Choroid plexus epithelial cell (primary cell): ENCODE data around the gene TGFBR2.

ENCODE experiments used
- DNase-seq: peaks from one replicate; pipeline ENCODE4 v3.0.0-alpha.2; 2010; ENCODE audit warnings: low read depth
- H3K4me3 ChIP-seq: 2 replicates; pipeline ENCODE4 v1.5.1; 2011; ENCODE audit warnings: low read depth, mild to moderate bottlenecking, control low read depth, low read length, moderate library complexity
- TF ChIP-seq, protein P1 (sequence below): conservative IDR thresholded peaks from 2 replicates; pipeline ENCODE4 v1.5.1; 2011; ENCODE audit warnings: low read depth, mild to moderate bottlenecking, control low read depth, inconsistent platforms, low read length, moderate library complexity

Gene TGFBR2

DNA sequence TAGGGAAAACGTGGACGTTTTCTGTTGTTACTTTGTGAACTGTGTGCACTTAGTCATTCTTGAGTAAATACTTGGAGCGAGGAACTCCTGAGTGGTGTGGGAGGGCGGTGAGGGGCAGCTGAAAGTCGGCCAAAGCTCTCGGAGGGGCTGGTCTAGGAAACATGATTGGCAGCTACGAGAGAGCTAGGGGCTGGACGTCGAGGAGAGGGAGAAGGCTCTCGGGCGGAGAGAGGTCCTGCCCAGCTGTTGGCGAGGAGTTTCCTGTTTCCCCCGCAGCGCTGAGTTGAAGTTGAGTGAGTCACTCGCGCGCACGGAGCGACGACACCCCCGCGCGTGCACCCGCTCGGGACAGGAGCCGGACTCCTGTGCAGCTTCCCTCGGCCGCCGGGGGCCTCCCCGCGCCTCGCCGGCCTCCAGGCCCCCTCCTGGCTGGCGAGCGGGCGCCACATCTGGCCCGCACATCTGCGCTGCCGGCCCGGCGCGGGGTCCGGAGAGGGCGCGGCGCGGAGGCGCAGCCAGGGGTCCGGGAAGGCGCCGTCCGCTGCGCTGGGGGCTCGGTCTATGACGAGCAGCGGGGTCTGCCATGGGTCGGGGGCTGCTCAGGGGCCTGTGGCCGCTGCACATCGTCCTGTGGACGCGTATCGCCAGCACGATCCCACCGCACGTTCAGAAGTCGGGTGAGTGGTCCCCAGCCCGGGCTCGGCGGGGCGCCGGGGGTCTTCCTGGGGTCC, at the start of gene TGFBR2:
TGFBR2 (plus strand) TSS at position 301 of the 731 bp plus-strand sequence; CDS start at position 584, 283 bp downstream.
- TF ChIP-seq, protein P1, sequence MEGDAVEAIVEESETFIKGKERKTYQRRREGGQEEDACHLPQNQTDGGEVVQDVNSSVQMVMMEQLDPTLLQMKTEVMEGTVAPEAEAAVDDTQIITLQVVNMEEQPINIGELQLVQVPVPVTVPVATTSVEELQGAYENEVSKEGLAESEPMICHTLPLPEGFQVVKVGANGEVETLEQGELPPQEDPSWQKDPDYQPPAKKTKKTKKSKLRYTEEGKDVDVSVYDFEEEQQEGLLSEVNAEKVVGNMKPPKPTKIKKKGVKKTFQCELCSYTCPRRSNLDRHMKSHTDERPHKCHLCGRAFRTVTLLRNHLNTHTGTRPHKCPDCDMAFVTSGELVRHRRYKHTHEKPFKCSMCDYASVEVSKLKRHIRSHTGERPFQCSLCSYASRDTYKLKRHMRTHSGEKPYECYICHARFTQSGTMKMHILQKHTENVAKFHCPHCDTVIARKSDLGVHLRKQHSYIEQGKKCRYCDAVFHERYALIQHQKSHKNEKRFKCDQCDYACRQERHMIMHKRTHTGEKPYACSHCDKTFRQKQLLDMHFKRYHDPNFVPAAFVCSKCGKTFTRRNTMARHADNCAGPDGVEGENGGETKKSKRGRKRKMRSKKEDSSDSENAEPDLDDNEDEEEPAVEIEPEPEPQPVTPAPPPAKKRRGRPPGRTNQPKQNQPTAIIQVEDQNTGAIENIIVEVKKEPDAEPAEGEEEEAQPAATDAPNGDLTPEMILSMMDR = no peak
- H3K4me3 ChIP-seq = peak within 1 kb of the TSS; percentile 91
- DNase-seq = peak; percentile 99

DNA sequence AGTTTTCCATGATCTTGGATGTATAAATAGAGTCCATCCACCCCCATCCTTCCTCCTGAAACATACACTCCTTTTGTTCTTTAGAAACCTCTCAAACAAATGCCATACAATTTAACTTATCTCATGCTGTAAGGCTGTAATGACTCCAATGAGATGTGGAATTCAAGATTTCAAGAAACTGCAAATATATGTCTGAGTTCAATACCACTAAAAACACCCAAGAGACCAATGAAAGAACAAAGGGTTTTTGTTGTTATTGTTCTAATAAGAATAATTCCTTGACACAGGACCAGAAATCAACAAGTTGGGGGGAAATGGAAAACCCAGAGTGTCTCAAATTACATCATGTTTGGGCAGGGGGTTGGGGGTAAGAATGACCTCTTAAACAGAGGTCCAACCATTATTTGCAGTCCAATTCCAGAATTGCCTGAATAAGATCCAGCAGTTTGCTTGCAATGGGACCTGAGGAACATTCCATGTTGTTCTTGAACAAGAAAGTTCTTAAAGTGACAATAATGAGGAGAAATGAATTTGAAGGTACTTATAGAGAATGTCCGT, 48.6 kb upstream of the TGFBR2 start:
- TF ChIP-seq, protein P1 = no peak
- DNase-seq = no peak
- H3K4me3 ChIP-seq = no peak overlapping the region

DNA sequence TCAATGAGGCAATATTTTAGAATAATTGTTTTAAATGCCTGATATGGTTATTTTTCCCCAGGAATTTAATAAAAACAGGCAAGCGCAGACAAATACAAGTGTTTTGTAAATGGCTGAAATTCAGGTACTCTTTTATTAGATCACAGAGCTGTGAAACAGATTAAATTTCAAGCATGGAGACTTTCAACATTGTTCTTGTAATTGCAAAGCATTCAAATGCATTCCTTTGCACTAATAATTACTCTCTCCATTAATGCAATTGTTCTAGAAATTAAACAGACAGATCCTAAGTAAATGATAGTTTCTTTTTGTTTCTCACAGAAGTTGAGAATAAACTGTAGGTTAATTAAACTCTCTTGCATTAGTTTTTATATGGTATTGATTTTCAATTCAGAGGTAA, 42.4 kb upstream of the TGFBR2 start:
- DNase-seq = no peak
- TF ChIP-seq, protein P1 = no peak
- H3K4me3 ChIP-seq = no peak overlapping the region

DNA sequence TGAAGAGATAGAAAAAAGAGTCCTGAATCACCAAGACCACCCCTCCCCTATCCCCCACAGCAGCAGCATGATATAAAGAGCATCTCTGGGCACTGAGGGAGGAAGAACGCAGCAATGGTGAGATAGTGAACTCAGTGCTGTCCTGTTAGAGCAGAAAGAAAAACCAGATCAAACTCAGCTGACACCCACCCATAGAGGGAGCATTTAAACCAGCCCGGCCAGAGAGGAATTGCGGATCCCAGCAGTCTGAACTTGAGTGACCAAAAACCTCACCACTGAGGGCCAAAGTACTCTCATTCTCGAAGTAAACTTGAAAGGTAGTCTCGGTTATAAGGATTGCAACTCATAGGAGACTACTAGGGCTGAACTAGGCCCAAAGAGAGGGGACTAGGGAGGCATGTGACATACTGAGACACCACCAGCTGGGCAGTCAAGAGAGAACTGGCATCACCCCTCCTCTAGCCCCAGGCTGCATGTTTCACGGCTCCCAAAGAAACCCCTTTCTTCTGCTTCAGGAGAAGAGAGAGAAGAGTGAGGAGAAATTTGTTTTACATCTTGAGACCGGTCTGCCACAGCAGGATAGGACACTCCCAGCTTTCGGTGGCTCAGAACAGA, 39.2 kb upstream of the TGFBR2 start:
- TF ChIP-seq, protein P1 = peak; percentile 34
- no peak for DNase-seq
- no peak overlapping the region for H3K4me3 ChIP-seq

DNA sequence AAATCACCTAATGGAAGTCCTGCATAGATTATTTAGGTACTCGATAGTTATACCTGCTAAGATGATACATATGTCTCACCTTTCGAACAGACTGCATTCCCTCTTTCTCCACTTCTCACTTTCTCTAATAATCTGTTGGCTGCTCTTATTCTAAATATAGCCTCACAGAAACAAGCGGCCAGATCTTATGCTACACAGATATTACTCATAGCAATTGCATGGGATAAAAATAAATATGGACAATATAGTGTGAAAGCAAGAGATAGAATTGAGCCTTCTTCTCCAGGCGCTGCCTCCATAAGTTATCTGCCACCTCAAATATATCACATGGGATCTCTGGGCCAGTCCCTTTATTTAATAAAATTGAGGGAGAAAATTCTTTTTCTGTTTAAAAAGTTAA, 29.5 kb upstream of the TGFBR2 start:
- TF ChIP-seq, protein P1 = no peak
- DNase-seq = peak; percentile 44
- no peak overlapping the region for H3K4me3 ChIP-seq

DNA sequence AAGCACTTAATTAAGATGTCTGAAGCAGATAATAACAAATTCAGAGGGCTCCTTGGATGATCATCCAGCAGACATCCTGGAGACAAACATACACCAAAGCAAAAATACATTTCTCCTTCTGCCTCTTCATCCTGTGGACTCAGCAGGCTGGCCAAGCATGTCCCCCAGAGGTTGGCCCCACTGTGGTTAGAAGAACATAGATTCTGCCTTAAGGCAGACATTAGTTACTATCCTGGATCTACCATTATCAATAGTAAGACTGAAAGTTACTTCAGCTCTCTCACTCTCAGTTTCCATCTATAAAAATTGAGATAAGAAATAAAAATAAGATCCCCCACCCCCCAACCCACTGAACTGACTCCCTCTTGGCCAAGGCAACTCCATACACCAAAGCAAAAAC, 28.6 kb upstream of the TGFBR2 start:
- TF ChIP-seq, protein P1 = no peak
- DNase-seq = no peak
- H3K4me3 ChIP-seq = no peak overlapping the region
